ENCODE data around the gene AKT2.

AKT2 gene

GRCh38 chr19:40298026-40298425 is 12.9 kb upstream of the AKT2 start:
- no peak for DNase-seq

- DNase-seq: no peak
Observed at GRCh38 chr19:40294560-40294959, 9.4 kb upstream of the AKT2 start.

GRCh38 chr19:40286971-40287421 is 1.9 kb upstream of the AKT2 start:
- DNase-seq: no peak

- no peak for DNase-seq
Observed at GRCh38 chr19:40286235-40286970, 1.3 kb upstream of the AKT2 start.

- peak; percentile 100 for DNase-seq
Observed at GRCh38 chr19:40285353-40286234, 449 bp upstream of the AKT2 start.

GRCh38 chr19:40284251-40284500 is 969 bp downstream of the AKT2 start:
- no peak for DNase-seq

- DNase-seq: no peak
Observed at GRCh38 chr19:40283414-40284250, 1.5 kb downstream of the AKT2 start.

GRCh38 chr19:40282920-40283319 is 2.2 kb downstream of the AKT2 start:
- DNase-seq: peak; percentile 22

GRCh38 chr19:40282209-40282580 is 3.0 kb downstream of the AKT2 start:
- no peak for DNase-seq

- no peak for DNase-seq
Observed at GRCh38 chr19:40281381-40282208, 3.5 kb downstream of the AKT2 start.

- no peak for DNase-seq
Observed at GRCh38 chr19:40280608-40281221, 4.4 kb downstream of the AKT2 start.

- DNase-seq: no peak
Observed at GRCh38 chr19:40279761-40280607, 5.2 kb downstream of the AKT2 start.

GRCh38 chr19:40279120-40279551 is 6.0 kb downstream of the AKT2 start:
- peak; percentile 63 for DNase-seq

- no peak for DNase-seq
Observed at GRCh38 chr19:40278361-40279035, 6.6 kb downstream of the AKT2 start.

- DNase-seq: no peak
Observed at GRCh38 chr19:40277356-40278059, 7.6 kb downstream of the AKT2 start.

- no peak for DNase-seq
Observed at GRCh38 chr19:40274585-40275544, 10.3 kb downstream of the AKT2 start.

GRCh38 chr19:40273469-40274360 is 11.4 kb downstream of the AKT2 start:
- DNase-seq: no peak
